GM12878 (cell line): ENCODE measurements around the gene APC2.

Experiments used
- ATF7 ChIP-seq: fragments of 450-650 bp; IDR thresholded peaks from 2 replicates; pipeline ENCODE4 v1.6.1; 2016; ENCODE audit warnings: low read depth, mild to moderate bottlenecking
- EGR1 ChIP-seq, 2 experiments: IDR thresholded peaks; 1 replicate in 1 of 2; 2 replicates in 1 of 2; pipeline ENCODE4 v1.6.1; 2011 to 2012; ENCODE audit warnings: low read depth in 2 of 2, low read length in 2 of 2, borderline replicate concordance in 1 of 2, mild to moderate bottlenecking in 1 of 2, moderate library complexity in 1 of 2
- EP300 ChIP-seq, 2 experiments: fragments of 150-350 bp in 1 of 2; IDR thresholded peaks; 2 replicates each; pipeline ENCODE4 v1.6.1; 2011 to 2012; ENCODE audit warnings: low read depth in 2 of 2, low read length in 2 of 2, borderline replicate concordance in 1 of 2, improper control_type of control experiment in 1 of 2, inconsistent platforms in 1 of 2; ENCODE audit not compliant: control insufficient read depth in 1 of 2
- EZH2 ChIP-seq: IDR thresholded peaks from 2 replicates; pipeline ENCODE4 v1.6.1; 2012; ENCODE audit warnings: low read depth, mild to moderate bottlenecking, control low read depth, inconsistent platforms, low read length, borderline replicate concordance; ENCODE audit not compliant: control insufficient read depth
- GABPA ChIP-seq: IDR thresholded peaks from 2 replicates; pipeline ENCODE4 v1.6.1; 2014; ENCODE audit warnings: antibody characterized with exemption, low read depth, mild to moderate bottlenecking, inconsistent platforms
- NFIC ChIP-seq: IDR thresholded peaks from 2 replicates; pipeline ENCODE4 v1.6.1; 2012; ENCODE audit warnings: low read depth, mild to moderate bottlenecking, inconsistent platforms, low read length, moderate library complexity
- POLR2AphosphoS5 ChIP-seq: IDR thresholded peaks from 2 replicates; pipeline ENCODE4 v1.6.1; 2011; ENCODE audit warnings: mild to moderate bottlenecking, low read length, inconsistent platforms
- SMC3 ChIP-seq: IDR thresholded peaks from 2 replicates; pipeline ENCODE4 v1.6.1; 2011; ENCODE audit warnings: low read length, improper control_type of control experiment, borderline replicate concordance
- STAT1 ChIP-seq: fragments of 450-650 bp; conservative IDR thresholded peaks from 2 replicates; pipeline ENCODE4 v1.6.1; 2014; ENCODE audit warnings: antibody characterized with exemption, mild to moderate bottlenecking
- TF ChIP-seq, protein P1 (sequence below), 3 experiments: IDR thresholded peaks in 2 of 3; conservative IDR thresholded peaks in 1 of 3; 2 replicates each; pipeline ENCODE4 v1.5.1; 2011; ENCODE audit warnings: low read depth in 3 of 3, low read length in 3 of 3, mild to moderate bottlenecking in 3 of 3, control low read depth in 2 of 3, moderate library complexity in 2 of 3, inconsistent platforms in 1 of 3, mixed read lengths in 1 of 3; ENCODE audit not compliant: control insufficient read depth in 2 of 3, insufficient read depth in 1 of 3; ENCODE audit errors: extremely low read depth in 1 of 3
- TF ChIP-seq, protein P2 (sequence below): IDR thresholded peaks from 2 replicates; pipeline ENCODE4 v1.6.1; 2012; ENCODE audit warnings: mild to moderate bottlenecking, low read depth, low read length

DNA sequence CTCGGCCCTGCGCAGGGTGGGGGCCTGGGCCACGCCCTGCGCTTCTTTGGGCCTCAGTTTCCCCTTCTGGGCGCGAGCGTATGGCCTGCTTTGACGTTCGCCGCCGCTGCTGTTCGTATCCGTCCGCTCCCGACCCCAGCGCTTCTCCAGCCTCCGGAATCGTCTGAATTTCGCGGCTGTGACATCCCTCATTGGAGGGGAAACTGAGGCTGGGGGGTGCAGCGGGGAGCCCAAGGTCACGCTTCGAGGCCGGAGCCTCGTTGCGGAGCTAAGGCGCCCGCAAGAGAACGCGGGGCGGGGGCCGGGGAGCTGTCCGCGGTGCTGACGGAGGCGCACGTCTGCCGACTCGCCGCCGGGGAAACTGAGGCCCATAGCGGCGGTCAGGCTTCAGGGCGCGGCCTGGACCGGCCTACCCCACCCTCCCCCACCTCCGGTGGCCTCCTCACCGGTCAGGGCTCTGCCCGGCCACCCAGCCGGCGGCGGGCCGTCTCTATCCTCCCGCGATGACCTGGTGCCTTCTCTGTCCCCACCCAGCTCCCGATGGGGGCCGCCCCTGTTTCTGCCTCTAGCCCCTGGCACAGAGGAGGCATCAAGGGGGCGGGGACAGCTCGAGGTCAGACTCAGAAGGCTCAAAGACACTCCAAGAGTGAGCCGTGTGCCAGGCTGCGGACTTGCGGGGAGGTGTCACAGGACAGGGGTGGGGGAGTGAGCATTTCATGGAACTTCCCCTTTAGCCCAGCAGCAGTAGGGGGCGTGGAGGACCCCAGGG lies 3.0 kb upstream of the APC2 start:
- TF ChIP-seq POLR2AphosphoS5 (no peak), EZH2 (no peak), EGR1 (IDR thresholded peaks at IDR 0.05; ENCODE audit: borderline replicate concordance in 1 of 2, low read depth in 2 of 2, low read length in 2 of 2) (no peak), ATF7 (no peak), STAT1 (no peak), SMC3 (no peak), GABPA (no peak), NFIC (no peak), EP300 (IDR thresholded peaks at IDR 0.05; ENCODE audit: borderline replicate concordance in 1 of 2, control insufficient read depth in 1 of 2, low read depth in 2 of 2, low read length in 2 of 2) (no peak)
- TF ChIP-seq, protein P1, sequence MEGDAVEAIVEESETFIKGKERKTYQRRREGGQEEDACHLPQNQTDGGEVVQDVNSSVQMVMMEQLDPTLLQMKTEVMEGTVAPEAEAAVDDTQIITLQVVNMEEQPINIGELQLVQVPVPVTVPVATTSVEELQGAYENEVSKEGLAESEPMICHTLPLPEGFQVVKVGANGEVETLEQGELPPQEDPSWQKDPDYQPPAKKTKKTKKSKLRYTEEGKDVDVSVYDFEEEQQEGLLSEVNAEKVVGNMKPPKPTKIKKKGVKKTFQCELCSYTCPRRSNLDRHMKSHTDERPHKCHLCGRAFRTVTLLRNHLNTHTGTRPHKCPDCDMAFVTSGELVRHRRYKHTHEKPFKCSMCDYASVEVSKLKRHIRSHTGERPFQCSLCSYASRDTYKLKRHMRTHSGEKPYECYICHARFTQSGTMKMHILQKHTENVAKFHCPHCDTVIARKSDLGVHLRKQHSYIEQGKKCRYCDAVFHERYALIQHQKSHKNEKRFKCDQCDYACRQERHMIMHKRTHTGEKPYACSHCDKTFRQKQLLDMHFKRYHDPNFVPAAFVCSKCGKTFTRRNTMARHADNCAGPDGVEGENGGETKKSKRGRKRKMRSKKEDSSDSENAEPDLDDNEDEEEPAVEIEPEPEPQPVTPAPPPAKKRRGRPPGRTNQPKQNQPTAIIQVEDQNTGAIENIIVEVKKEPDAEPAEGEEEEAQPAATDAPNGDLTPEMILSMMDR (IDR thresholded peaks at IDR 0.05 in 2 of 3, conservative IDR thresholded peaks at IDR 0.05 in 1 of 3; ENCODE audit: control insufficient read depth in 2 of 3, extremely low read depth in 1 of 3, insufficient read depth in 1 of 3, low read depth in 3 of 3, low read length in 3 of 3), result no peak
- TF ChIP-seq, protein P2, sequence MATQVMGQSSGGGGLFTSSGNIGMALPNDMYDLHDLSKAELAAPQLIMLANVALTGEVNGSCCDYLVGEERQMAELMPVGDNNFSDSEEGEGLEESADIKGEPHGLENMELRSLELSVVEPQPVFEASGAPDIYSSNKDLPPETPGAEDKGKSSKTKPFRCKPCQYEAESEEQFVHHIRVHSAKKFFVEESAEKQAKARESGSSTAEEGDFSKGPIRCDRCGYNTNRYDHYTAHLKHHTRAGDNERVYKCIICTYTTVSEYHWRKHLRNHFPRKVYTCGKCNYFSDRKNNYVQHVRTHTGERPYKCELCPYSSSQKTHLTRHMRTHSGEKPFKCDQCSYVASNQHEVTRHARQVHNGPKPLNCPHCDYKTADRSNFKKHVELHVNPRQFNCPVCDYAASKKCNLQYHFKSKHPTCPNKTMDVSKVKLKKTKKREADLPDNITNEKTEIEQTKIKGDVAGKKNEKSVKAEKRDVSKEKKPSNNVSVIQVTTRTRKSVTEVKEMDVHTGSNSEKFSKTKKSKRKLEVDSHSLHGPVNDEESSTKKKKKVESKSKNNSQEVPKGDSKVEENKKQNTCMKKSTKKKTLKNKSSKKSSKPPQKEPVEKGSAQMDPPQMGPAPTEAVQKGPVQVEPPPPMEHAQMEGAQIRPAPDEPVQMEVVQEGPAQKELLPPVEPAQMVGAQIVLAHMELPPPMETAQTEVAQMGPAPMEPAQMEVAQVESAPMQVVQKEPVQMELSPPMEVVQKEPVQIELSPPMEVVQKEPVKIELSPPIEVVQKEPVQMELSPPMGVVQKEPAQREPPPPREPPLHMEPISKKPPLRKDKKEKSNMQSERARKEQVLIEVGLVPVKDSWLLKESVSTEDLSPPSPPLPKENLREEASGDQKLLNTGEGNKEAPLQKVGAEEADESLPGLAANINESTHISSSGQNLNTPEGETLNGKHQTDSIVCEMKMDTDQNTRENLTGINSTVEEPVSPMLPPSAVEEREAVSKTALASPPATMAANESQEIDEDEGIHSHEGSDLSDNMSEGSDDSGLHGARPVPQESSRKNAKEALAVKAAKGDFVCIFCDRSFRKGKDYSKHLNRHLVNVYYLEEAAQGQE, result peak; percentile 91
